Central memory CD4-positive, alpha-beta T cell (primary cell): ENCODE results near the gene TNS3.
"Not testable (repeated sequence)": the region's sequence is repeated elsewhere in the genome, so short reads cannot be mapped to it uniquely, and the experiment has no call there.

ENCODE experiments used
- DNase-seq: peaks from one replicate; pipeline ENCODE4 v3.0.0; 2022

The TNS3 gene

DNA sequence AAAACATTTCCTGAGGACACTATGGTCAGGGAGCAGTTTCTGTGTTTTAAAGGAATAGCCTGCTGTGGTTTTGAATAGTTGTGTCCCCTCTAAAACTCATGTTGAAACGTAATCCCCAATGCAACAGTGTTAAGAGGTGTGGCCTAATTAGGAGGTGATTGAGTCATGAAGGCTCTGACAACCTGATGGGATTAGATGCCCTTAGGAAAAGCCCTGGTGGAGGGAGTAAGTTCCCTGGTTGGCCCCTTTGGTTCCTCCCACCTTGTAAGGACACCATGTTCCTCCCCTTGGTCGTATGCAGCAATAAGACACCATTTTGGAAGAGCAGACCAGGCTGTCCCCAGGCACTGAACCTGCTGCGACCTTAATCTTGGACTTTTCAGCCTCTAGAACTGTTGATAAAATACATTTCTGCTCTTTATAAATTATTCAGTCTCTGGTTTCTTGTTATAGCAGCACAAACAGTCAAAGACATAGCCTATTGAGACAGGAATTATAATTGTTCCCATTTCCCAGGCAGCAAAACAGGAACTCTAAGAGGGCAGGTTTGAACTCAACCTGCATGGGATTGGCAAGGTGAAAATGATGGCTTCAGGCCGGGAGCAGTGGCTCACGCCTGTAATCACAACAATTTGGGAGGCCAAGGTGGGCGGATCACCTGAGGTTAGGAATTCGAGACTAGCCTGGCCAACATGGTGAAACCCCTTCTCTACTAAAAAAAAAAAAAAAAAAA lies 20.5 kb upstream of the TNS3 start:
- DNase-seq = no peak

DNA sequence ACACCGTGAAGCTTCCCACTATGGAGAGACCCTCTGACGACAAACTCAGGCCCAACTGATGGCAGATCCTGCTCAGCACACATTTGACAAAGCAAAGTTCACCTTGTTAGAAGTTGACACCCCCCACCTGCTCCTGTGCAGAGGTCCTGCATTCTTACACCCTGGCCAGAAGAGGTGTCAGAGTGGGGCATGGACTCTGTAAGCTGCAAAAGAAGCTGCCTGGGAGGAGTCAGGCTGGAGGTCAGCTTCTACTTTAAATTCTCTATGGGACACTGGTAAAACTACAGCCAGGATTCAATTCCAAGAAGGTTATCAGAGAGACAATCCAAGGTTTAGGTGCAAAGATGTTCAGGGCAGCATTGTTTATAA lies 20.0 kb upstream of the TNS3 start:
- DNase-seq = no peak

DNA sequence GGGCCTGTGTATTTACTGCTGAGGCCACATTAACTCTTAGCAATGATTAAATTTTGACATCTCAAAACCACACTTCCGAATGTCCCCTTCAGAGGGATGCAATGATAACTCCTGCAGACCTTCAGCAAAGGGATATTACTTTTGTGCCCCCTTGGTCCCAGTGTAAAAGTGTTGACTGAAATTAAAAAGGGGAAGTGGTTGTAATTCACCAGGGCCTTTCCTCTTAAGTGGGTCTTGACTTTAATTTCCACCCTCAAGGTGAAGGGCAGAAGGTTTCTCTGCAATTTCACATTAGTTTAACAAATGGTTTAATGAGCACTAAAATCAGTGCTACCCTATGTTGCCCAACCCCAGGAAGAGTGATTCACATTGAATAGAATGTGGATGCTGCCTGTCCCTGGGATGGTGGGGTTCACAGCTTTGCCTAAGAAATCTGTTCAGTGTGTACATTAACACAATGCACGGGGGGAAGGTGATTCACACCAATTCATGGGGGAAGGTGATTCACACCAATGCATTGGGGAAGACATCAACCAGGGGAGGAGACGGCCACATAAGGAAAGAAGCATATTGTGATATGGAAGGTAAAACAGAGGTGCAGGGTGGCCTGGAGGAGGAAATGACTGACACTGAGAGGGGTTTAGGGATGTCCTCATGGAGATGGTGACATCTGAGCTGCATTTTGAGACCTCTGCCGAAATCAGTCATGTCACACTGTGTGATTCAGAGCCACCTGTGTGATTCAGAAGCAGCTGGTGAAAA lies 19.4 kb upstream of the TNS3 start:
- no peak for DNase-seq

DNA sequence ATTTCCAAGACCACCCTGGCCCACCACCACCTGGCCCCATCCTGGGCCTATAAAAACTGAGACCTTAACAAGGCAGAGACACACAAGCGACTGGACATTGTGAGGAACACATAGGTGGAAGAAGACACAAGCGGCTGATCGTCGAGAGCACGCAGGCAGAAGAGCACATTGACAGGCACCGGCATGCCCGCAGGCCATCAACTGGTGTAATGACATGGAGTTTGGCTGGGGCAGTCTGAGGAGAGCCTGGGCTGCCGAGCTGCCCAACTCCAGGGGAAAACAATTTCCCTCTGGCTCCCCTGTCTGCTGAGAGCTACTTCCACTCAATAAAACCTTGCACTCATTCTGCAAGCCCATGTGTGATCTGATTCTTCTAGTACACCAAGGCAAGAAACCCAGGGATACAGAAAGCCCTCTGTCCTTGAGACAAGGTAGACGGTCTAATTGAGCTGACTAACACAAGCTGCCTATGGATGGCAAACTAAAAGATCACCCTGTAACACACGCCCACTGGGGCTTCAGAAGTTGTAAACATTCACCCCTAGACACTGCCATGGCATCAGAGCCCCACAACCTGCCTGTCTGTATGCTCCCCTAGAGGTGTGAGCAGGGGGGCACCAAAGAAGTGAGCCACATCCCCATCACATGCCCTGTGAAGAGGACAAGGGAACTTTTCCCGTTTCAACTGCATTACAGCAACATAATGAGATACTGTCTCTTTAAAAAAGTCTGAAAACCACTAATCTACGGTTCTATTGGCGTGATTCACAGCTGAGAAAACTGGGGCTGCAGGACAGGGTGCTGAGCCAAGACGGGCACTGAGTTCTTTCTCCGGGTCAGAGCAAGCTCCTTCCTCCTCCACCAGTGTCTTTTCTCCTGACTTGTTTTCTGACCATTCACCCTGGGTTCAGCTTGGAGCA lies 18.5 kb upstream of the TNS3 start:
- DNase-seq = no peak

DNA sequence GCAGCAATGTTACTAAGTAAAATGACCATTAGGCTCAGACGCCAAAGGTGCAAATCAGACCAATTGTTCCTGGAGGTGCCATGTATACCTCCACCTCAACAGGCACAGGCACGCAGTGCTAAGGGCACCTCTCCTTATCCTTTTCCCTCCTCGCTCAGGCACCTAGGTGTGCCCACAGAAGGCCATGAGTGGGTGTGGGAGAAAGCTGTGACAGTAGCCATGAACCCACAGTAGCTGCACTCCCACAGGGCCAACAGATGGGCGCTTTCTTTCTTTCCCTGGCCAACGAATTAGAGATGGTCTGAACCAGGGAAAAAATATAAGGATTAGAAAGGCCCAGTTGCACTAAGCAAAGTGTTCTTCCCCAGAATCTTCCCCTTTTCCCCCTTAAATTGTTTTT lies 15.5 kb upstream of the TNS3 start:
- DNase-seq = no peak

DNA sequence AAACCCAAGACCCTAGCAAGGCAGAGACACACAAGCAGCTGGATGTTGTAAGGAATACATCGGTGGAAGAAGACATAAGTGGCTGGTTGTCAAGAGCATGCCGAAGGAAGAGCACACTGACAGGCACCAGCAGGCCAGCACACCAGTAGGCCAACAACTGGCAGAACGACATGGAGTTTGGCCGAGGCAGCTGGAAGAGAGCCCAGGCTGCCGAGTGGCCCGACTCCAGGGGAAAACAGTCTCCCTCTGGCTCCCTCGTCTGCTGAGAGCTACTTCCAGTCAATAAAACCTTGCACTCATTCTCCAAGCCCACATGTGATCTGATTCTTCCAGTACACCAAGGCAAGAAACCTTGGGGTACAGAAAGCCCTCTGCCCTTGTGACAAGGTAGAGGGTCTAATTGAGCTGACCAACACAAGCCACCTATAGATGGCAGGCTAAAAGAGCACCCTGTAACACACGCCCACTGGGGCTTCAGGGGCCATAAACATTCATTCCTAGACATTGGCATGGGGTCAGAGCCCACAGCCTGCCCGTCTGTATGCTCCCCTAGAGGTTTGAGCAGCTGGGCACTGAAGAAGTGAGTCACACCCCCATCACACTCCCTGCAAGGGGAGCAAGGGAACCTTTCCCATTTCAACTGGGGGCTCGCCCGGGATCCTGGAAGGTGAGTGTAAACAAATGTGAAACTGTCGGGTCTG lies 14.7 kb upstream of the TNS3 start:
- no peak for DNase-seq

DNA sequence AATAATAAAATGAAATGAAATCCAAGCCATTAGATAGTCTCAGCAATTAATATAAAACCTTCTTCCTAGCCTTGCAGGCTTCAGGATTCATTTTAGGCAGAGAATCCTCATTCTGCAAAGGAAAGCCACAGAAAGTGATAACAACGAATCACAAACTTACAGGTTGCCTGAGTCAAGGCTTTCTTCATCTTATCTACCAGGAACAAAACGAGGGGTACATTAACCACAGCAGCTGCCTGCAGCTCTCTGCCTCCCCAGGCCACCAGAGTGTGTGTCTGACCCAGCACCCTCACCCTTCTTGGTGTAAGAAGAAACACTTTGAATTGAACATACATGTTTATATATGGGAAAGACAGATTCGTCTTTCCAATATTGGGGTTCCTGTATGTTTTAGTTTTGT lies 12.5 kb upstream of the TNS3 start:
- no peak for DNase-seq

DNA sequence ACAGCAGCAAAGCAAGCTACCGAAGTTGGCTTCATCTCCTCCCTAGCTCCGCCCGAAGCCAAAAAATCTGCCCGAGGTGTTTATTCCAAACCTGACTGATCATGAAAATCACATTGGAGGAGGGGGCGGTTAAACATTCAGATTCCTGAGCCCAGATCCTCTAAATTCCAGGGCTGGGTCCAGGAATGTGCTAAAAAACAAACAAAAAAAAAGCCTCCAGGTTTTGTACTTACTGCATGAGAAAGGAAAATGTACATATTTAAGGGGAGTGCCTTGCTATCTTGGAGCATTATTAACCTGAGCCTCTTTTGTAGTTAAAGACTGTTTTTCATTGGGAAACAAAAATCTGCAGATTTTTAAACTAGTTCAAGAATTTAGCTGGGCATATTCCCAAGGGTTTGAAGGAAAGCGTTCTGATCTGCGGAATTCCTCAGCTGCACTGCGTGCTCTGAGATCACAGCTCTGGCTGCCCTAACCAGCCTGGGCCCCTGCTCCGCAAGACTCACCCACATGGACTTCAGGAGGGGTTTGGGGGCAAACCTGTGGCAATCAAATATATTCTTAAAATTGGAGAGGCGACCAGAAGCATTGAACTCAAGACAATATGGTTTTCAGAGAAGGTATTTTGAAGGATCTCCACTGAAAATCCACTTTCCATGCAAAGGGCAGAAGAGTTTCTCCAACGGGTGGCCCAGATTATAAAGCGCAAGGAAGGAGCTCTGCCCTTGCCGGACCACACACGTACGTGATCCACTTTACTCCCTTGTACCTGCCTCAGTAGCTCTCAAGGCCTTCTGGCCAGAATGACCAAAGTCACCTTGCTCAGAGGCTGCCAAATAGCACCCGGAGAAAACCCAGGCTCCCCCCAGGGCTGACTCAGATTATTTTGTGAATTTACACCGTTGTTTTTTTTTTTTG lies 10.0 kb upstream of the TNS3 start:
- DNase-seq = no peak

DNA sequence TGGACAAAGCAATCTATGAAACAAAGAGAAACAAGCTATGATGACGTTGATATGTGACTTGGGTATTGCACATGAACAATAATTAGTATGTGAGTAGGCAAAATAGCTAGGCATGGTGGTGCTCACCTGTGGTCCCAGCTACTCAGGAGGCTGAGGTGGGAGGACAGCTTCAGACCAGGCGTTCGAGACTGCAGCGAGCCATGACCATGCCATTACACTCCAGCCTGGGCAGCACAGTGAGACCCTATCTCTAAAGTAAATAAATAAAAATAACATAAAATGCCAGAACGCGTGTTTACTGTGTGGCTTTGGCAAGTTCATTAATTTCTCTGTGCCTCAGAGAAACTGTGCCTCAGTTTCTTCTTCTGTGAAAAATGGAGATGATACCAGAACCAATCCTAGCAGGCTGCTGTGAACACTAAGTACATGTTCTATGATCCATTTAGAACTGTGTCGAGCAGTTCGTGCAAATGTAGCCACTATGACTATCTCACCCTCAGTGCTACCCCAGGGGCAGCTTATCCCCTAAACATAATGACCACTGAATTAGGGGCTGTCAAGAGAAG lies 9.3 kb upstream of the TNS3 start:
- DNase-seq = no peak

DNA sequence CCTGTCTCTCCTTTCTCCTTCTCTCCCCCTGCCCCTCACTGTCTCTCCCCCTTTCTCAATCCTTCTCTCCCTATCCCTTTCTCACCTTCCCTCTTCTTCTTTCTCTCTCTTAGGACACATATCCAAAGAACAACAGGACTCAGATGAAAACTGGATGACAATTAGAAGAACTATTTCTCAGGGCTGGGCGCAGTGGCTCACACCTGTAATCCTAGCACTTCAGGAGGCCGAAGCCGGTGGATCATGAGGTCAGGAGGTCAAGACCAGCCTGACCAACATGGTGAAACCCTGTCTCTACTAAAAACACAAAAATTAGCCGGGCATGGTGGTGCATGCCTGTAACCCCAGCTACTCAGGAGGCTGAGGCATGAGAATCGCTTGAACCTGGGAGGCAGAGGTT lies 8.3 kb upstream of the TNS3 start:
- not testable (repeated sequence) for DNase-seq

DNA sequence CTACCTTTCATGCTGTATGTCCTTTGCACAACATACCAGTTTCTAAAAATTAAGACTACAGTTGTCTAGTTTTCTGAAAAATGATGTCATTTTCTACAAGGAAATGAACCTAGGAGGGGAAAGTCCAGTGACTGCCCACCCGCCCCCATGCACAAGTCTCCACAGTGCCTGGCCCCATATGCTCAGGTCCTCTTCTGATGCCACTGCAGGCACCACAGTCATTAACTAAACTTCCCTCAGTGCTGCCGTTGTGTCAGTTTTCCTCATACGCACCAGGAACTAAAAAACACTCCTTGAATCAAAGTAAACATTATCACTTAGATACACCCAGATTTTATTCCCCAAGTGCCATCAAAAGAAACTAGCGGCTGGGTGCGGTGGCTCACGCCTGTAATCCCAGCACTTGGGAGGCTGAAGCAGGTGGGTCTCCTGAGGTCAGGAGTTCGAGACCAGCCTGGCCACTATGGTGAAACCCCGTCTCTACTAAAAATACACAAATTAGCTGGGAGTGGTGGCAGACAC lies 6.9 kb upstream of the TNS3 start:
- no peak for DNase-seq

DNA sequence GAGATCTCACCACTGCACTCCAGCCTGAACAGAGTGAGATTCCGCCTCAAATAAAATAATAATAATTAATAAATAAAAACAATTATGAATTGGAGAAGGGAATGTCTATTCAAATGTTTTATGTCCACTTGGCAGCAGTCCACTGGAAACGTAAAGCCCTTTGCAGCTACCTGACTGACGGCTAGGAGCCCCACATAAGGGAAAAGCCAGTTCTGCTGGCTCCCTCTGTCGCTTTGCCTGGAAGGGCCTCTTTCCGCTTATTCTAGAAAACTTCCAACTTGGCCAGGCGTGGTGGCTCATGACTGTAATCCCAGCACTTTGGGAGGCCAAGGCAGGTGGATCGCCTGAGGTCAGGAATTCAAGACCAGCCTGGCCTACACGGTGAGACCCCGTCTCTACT lies 6.1 kb upstream of the TNS3 start:
- no peak for DNase-seq

DNA sequence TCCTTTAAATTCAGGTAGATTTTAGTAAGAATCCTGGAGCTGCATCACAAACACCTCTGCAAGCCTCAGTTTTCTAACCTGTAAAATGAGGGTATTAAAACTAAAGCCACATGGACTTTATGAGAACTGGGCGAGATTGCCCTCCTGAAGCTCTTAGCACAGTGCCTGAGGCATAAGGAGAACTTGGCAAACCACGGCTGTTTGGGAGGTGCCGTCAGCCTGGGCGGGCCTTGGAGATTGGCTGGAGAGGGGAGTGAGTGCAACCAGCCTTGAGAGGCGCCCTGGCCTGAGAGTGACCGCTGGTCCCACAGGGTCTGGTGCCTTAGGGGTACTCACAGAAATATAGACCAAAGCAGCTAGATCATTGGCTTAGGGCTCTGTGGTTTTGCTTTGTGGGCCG lies 5.4 kb upstream of the TNS3 start:
- DNase-seq = no peak

DNA sequence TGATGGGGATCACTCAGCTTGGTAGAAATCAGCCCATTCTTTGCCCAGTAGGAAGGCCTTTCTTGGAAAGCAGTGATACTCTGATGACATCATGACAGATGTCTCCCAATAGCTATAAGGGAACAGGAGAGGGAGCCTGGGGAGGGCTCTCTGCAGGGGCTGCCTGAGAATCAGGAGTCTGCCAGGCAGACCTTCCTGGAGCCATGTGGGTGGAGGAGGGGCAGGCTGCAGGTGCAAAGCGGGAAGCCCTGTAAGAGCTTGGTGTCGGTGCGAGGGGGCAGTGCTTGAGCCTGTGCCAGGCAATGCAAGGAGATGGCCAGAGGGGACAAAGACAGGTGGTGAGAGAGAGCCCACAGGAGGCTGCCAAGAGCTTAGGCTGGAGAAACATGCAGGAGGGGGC lies 5.0 kb upstream of the TNS3 start:
- DNase-seq = no peak

DNA sequence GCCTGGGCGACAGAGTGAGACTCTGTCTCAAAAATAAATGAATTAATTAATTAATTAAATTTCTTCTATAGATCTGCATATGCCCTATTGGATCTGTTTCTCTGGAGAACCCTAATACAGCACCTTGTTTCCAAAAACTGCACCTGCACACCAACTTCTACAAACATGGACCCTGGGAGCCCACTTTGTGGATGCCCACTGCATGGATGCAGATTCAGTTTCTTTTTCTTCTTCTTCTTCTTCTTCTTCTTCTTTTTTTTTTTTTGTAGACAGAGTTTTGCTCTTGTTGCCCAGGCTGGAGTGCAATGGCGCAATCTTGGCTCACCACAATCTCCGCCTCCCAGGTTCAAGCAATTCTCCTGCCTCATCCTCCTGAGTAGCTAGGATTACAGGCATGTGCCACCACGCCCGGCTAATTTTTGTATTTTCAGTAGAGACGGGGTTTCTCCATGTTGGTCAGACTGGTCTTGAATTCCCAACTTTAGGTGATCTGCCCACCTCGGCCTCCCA lies 4.3 kb upstream of the TNS3 start:
- not testable (repeated sequence) for DNase-seq

DNA sequence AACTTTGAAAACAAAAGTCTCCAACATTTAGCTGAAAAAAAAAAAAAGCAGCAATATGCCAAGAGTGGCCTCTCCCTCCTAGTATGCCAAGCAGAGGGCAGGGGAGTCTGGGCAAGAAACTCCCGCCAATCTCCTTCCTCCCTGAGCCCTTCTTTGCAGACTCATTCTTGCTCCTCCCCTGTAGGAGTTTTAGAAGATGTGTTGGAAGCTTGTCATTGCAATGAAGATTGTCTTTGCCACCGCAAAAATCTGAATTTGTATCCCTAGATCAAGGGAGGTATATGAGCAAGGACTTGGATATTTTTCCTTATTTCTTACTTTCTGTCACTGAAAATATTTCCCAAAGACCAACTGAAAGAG lies 2.6 kb upstream of the TNS3 start:
- DNase-seq = no peak

DNA sequence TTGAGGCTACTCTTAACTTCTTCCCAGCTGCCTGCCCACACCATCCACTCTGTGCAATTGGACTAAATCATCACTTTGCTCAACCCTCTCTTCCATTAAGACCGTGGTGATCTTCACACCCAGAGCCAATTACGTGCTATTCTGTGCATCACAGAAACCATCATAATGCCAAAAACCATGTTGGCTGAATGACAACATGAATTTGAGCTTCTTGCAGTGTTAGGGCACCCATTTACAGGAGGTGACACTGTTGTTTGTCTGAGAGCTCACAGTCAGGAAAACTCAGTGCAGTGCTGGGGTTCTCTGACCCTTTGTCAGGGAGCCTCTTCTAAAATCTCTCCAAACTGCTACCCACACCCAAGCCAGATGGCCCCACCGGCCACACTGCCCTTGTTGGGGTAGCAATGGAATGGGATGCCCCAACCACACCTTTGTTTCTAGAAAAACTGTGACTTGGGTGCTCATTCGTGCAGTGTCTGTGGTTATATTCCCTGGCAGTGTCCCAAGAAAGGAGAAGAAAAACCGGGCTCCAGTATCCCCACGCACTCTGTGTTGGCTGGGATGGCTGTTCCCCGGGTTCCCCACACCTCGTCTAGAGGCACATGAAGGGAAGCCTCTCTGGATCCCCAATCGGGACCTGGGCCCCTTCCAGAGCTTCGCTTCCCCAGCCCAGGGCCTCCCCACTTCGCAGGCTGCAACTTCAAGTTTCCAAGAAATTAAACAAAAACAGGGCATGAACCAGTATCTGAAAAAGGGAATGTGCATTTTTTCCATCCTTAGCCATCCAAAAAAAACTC lies 2.0 kb upstream of the TNS3 start:
- no peak for DNase-seq

DNA sequence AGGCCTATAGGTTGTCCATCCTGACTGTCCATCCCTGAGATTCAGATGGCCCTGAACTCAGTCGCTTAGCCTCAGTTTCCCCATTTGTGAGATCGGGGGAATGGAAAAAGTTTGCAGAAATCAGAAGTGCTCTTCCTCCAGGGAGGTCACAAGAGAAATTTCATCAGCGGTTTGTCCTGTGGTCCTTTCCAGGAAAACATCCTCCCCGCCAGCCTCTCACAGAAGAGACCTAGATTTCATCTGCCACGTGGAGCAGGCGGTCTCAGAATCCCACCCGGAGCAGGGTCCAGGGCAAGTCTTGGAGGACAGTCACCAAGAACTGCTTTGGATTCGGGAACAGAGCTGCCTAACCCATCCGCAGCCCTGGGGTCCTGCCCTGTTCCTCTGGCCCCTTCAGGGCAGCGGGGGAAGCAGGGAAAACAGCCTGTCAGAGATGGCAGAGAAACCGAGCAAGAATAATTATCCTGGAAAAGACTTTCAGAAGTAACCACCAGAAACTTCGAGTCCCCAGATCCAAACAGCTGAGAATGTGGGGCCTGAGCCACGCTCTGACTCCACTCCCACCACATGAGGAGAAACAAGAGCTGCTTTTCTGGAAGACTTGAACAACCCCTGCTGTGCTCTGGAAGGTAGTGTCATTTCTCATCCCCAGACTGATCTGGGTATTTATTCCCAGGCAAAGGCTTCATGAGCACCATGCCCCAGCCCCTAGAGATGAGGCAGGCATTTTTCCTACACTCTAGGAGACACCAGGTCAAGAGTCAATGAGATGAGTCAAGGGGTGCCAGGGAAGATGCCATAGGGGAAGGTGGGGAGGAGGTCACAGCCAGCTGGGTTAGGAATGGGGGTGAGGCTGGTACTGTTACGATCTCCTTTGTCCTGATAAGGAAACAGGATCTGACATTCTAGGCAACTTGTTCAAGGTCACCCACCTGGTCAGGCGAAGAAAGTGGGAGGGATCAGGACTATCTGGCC lies 1.1 kb upstream of the TNS3 start:
- DNase-seq = no peak

DNA sequence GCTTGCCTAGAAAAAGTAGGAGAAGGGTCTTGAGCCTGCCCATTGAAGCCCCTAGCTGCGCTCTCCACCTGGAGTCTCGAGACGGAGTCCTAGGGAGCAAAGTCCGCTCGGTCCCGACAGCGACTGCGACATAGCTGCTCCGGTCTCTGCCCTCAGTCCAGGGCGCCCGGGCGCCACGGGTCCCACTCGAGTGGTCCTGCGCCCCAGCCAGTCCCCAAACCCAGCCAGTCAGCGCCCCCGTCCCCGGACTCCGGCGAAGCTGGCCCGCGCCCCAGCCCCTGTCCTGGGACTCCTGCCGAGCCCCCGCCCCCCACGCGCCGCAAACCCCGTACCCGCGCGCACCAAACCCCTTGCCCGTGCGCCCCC lies 490 bp downstream of the TNS3 start:
- no peak for DNase-seq
